ENCODE measurements around the gene ITGB4. TPM values are rescaled to one million over a fixed set of nuclear protein-coding genes. Genes with fewer than 3 reads are reported as not detected.

The ITGB4 gene
- total RNA-seq, 1 donor from 2014 or later, result 34.7 TPM

DNA sequence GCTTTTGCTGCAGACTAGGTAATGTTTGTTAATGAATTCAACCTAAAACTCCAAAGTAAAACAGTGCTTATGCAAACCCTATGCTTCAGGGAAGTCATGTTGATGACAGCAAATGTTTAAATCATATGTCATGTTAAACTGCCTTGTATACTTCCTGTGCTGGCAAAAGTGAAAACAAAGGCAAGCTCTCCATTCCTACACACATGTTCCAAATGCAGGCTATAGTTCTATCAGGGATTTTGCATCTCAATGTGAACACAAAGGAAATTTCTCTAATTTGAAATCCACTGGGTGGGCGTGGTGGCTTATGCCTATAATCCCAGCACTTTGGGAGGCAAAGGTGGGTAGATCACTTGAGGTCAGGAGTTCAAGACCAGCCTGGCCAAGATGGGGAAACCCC lies 82.6 kb downstream of the ITGB4 start:
- DNase-seq, result no peak
- intact Hi-C loops (cut with DNase I), result no loop called here
- Histone ChIP-seq H3K27ac (no peak overlapping the region), H3K4me1 (no peaks in the 10 kb centered on the region), H3K9me3 (no peaks in the 10 kb centered on the region), H3K4me3 (no peak overlapping the region), H3K36me3 (peaks cover 21% of the 10 kb centered on the region), H3K27me3 (ENCODE audit: low read depth) (no peaks in the 10 kb centered on the region)
- ATAC-seq, result no peak
- TF ChIP-seq, protein P1, sequence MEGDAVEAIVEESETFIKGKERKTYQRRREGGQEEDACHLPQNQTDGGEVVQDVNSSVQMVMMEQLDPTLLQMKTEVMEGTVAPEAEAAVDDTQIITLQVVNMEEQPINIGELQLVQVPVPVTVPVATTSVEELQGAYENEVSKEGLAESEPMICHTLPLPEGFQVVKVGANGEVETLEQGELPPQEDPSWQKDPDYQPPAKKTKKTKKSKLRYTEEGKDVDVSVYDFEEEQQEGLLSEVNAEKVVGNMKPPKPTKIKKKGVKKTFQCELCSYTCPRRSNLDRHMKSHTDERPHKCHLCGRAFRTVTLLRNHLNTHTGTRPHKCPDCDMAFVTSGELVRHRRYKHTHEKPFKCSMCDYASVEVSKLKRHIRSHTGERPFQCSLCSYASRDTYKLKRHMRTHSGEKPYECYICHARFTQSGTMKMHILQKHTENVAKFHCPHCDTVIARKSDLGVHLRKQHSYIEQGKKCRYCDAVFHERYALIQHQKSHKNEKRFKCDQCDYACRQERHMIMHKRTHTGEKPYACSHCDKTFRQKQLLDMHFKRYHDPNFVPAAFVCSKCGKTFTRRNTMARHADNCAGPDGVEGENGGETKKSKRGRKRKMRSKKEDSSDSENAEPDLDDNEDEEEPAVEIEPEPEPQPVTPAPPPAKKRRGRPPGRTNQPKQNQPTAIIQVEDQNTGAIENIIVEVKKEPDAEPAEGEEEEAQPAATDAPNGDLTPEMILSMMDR (IDR thresholded peaks at IDR 0.05), result no peak

DNA sequence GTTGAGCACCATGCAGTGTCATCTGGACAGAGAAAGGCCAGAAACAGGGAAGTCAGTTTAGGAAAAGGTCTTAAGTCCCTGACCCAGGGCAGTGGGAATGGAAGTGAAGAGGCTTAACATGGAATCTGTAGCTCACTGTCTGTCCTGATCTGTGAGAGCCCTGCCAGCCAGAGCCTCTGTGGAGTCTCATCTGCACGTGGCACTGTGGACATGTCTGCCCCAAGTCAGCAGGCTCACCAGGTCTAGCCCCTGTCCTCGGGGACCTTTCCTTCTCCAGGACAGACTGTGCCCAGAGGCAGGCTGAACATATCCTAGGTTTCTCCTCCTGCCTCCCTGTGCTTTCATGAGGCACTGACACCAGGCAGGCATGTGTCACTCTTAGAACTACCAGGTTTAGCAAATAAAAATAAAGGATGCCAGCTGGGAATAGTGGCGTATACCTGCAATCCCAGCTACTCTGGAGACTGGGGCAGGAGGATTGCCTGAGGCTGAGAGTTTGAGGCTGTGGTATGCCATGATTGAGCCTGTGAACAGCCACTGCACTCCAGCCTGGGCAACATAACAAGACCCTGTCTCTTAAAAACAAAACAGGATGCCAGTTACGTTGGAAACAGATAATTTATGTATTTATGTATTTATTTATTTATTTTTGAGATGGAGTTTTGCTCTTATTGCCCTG lies 85.7 kb downstream of the ITGB4 start:
- Histone ChIP-seq H3K27me3 (ENCODE audit: low read depth) (no peaks in the 10 kb centered on the region), H3K27ac (no peak overlapping the region), H3K36me3 (peaks cover 31% of the 10 kb centered on the region), H3K4me3 (no peak overlapping the region), H3K9me3 (no peaks in the 10 kb centered on the region), H3K4me1 (peaks cover 4% of the 10 kb centered on the region)
- DNase-seq, result peak; percentile 10
- TF ChIP-seq, protein P1 (IDR thresholded peaks at IDR 0.05), result no peak
- ATAC-seq, result no peak
- intact Hi-C loops (cut with DNase I), result no loop called here

Small RNA genes within 50 kb of the gene (microRNA-seq; reads per million reads assigned to microRNA genes)
- gene MIR4738 (ENCODE audit: borderline number of aligned reads), result 1.5 reads per million

Other genes with a start within 250 kb of the ITGB4 start
- gene CASKIN2, start 205.9 kb upstream of the ITGB4 start, total RNA-seq, result 68.8 TPM
- 20.4 TPM for gene TSEN54, start 204.9 kb upstream of the ITGB4 start, total RNA-seq
- 111 TPM for gene LLGL2, start 195.8 kb upstream of the ITGB4 start, total RNA-seq
- 181 TPM for gene MYO15B, start 133.7 kb upstream of the ITGB4 start, total RNA-seq
- gene SMIM5, start 88.0 kb upstream of the ITGB4 start, total RNA-seq, result 2.7 TPM
- 39.4 TPM for gene RECQL5, start 54.3 kb upstream of the ITGB4 start, total RNA-seq
- 73.0 TPM for gene SAP30BP, start 54.1 kb upstream of the ITGB4 start, total RNA-seq
- 34.0 TPM for gene GALK1, start 43.7 kb downstream of the ITGB4 start, total RNA-seq
- gene UNK, start 63.3 kb downstream of the ITGB4 start, total RNA-seq, result 31.1 TPM
- 118 TPM for gene UNC13D, start 122.9 kb downstream of the ITGB4 start, total RNA-seq
- gene WBP2, start 133.9 kb downstream of the ITGB4 start, total RNA-seq, result 145 TPM
- 21.0 TPM for gene TRIM47, start 157.1 kb downstream of the ITGB4 start, total RNA-seq
- 32.4 TPM for gene TRIM65, start 175.5 kb downstream of the ITGB4 start, total RNA-seq
- 68.9 TPM for gene MRPL38, start 183.4 kb downstream of the ITGB4 start, total RNA-seq
- gene FBF1, start 219.6 kb downstream of the ITGB4 start, total RNA-seq, result 13.1 TPM